ENCODE measurements around the gene PDZD4. TPM values are rescaled to one million over a fixed set of nuclear protein-coding genes. Genes with fewer than 3 reads are reported as not detected.

Gene PDZD4
- polyA plus RNA-seq (2013, experiment 1 of 2) = 15.5 TPM
- 12.1 TPM for polyA plus RNA-seq (2013, experiment 2 of 2)

- Histone ChIP-seq H3K27ac (ENCODE audit: low read depth, low read length, severe bottlenecking) (no peak within 1 kb of the TSS), H3K9me3 (ENCODE audit: control insufficient read depth, low read length) (no peaks in the 10 kb centered on the region)
- 0 to 1% methylated on average over 21 to 29 of the region's 97 CpGs for WGBS, 2 experiments (ENCODE audit: insufficient coverage in 2 of 2)
These were observed at the start of gene PDZD4 for GRCh38 chrX:153829799-153830639. PDZD4 (minus strand) TSS chrX:153830544; CDS start chrX:153830298, 246 bp downstream.

GRCh38 chrX:153879741-153880439, 49.5 kb upstream of the PDZD4 start:
- Histone ChIP-seq H3K27ac (ENCODE audit: low read depth, low read length, severe bottlenecking) (no peak overlapping the region), H3K36me3 (ENCODE audit: control insufficient read depth, insufficient read depth, low read length) (no peaks in the 10 kb centered on the region), H3K4me3 (ENCODE audit: extremely low read depth, insufficient read depth, low read length, poor library complexity, severe bottlenecking) (no peak overlapping the region), H3K9me3 (ENCODE audit: control insufficient read depth, low read length) (no peaks in the 10 kb centered on the region), H3K4me1 (ENCODE audit: control insufficient read depth, insufficient read depth, low read length, poor library complexity, severe bottlenecking) (peaks cover 42% of the 10 kb centered on the region)
- WGBS, 2 experiments (ENCODE audit: insufficient coverage in 2 of 2) = 80 to 100% methylated on average over 2 of the region's 12 CpGs

More at GRCh38 chrX:153829799-153830639, at the start of gene PDZD4:
- H3K36me3 ChIP-seq (ENCODE audit: control insufficient read depth, insufficient read depth, low read length) = no peaks in the 10 kb centered on the region
- H3K4me3 ChIP-seq (ENCODE audit: extremely low read depth, insufficient read depth, low read length, poor library complexity, severe bottlenecking) = peak within 1 kb of the TSS; percentile 39
- H3K4me1 ChIP-seq (ENCODE audit: control insufficient read depth, insufficient read depth, low read length, poor library complexity, severe bottlenecking) = peaks cover 3% of the 10 kb centered on the region

- Histone ChIP-seq H3K36me3 (ENCODE audit: control insufficient read depth, insufficient read depth, low read length) (no peaks in the 10 kb centered on the region), H3K4me1 (ENCODE audit: control insufficient read depth, insufficient read depth, low read length, poor library complexity, severe bottlenecking) (peaks cover 38% of the 10 kb centered on the region), H3K9me3 (ENCODE audit: control insufficient read depth, low read length) (no peaks in the 10 kb centered on the region), H3K27ac (ENCODE audit: low read depth, low read length, severe bottlenecking) (peak overlapping the region; percentile 62), H3K4me3 (ENCODE audit: extremely low read depth, insufficient read depth, low read length, poor library complexity, severe bottlenecking) (peak overlapping the region; percentile 5)
- 3 to 5% methylated on average over 5 to 20 of the region's 28 CpGs for WGBS, 2 experiments (ENCODE audit: insufficient coverage in 2 of 2)
These were observed 48.8 kb upstream of the PDZD4 start for GRCh38 chrX:153878969-153879653.

GRCh38 chrX:153878345-153878744, 48.0 kb upstream of the PDZD4 start:
- Histone ChIP-seq H3K36me3 (ENCODE audit: control insufficient read depth, insufficient read depth, low read length) (no peaks in the 10 kb centered on the region), H3K27ac (ENCODE audit: low read depth, low read length, severe bottlenecking) (no peak overlapping the region), H3K4me3 (ENCODE audit: extremely low read depth, insufficient read depth, low read length, poor library complexity, severe bottlenecking) (no peak overlapping the region), H3K9me3 (ENCODE audit: control insufficient read depth, low read length) (no peaks in the 10 kb centered on the region), H3K4me1 (ENCODE audit: control insufficient read depth, insufficient read depth, low read length, poor library complexity, severe bottlenecking) (peaks cover 30% of the 10 kb centered on the region)
- 40% methylated on average over 2 of the region's 5 CpGs; no CpG with 5 or more reads in 1 of the 2 experiments for WGBS, 2 experiments (ENCODE audit: insufficient coverage in 2 of 2)

GRCh38 chrX:153877571-153878261, 47.4 kb upstream of the PDZD4 start:
- Histone ChIP-seq H3K4me3 (ENCODE audit: extremely low read depth, insufficient read depth, low read length, poor library complexity, severe bottlenecking) (no peak overlapping the region), H3K36me3 (ENCODE audit: control insufficient read depth, insufficient read depth, low read length) (peaks cover 3% of the 10 kb centered on the region), H3K27ac (ENCODE audit: low read depth, low read length, severe bottlenecking) (no peak overlapping the region), H3K9me3 (ENCODE audit: control insufficient read depth, low read length) (no peaks in the 10 kb centered on the region), H3K4me1 (ENCODE audit: control insufficient read depth, insufficient read depth, low read length, poor library complexity, severe bottlenecking) (peaks cover 27% of the 10 kb centered on the region)
- 100% methylated on average over 1 of the region's 8 CpGs; no CpG with 5 or more reads in 1 of the 2 experiments for WGBS, 2 experiments (ENCODE audit: insufficient coverage in 2 of 2)

GRCh38 chrX:153876112-153876491, 45.8 kb upstream of the PDZD4 start:
- H3K4me3 ChIP-seq (ENCODE audit: extremely low read depth, insufficient read depth, low read length, poor library complexity, severe bottlenecking) = no peak overlapping the region
- no peak overlapping the region for H3K27ac ChIP-seq (ENCODE audit: low read depth, low read length, severe bottlenecking)
- H3K4me1 ChIP-seq (ENCODE audit: control insufficient read depth, insufficient read depth, low read length, poor library complexity, severe bottlenecking) = peaks cover 24% of the 10 kb centered on the region
- H3K9me3 ChIP-seq (ENCODE audit: control insufficient read depth, low read length) = no peaks in the 10 kb centered on the region
- 62% methylated on average over 3 of the region's 3 CpGs; no CpG with 5 or more reads in 1 of the 2 experiments for WGBS, 2 experiments (ENCODE audit: insufficient coverage in 2 of 2)
- H3K36me3 ChIP-seq (ENCODE audit: control insufficient read depth, insufficient read depth, low read length) = peaks cover 7% of the 10 kb centered on the region

GRCh38 chrX:153875391-153876111, 45.2 kb upstream of the PDZD4 start:
- no peaks in the 10 kb centered on the region for H3K9me3 ChIP-seq (ENCODE audit: control insufficient read depth, low read length)
- WGBS, 2 experiments (ENCODE audit: insufficient coverage in 2 of 2) = 0 to 3% methylated on average over 5 to 8 of the region's 42 CpGs
- peaks cover 24% of the 10 kb centered on the region for H3K4me1 ChIP-seq (ENCODE audit: control insufficient read depth, insufficient read depth, low read length, poor library complexity, severe bottlenecking)
- H3K4me3 ChIP-seq (ENCODE audit: extremely low read depth, insufficient read depth, low read length, poor library complexity, severe bottlenecking) = no peak overlapping the region
- peaks cover 8% of the 10 kb centered on the region for H3K36me3 ChIP-seq (ENCODE audit: control insufficient read depth, insufficient read depth, low read length)
- H3K27ac ChIP-seq (ENCODE audit: low read depth, low read length, severe bottlenecking) = no peak overlapping the region

GRCh38 chrX:153874366-153875125, 44.2 kb upstream of the PDZD4 start:
- WGBS, 2 experiments (ENCODE audit: insufficient coverage in 2 of 2) = 83 to 85% methylated on average over 4 to 10 of the region's 13 CpGs
- Histone ChIP-seq H3K9me3 (ENCODE audit: control insufficient read depth, low read length) (no peaks in the 10 kb centered on the region), H3K4me1 (ENCODE audit: control insufficient read depth, insufficient read depth, low read length, poor library complexity, severe bottlenecking) (peaks cover 20% of the 10 kb centered on the region), H3K27ac (ENCODE audit: low read depth, low read length, severe bottlenecking) (no peak overlapping the region), H3K4me3 (ENCODE audit: extremely low read depth, insufficient read depth, low read length, poor library complexity, severe bottlenecking) (no peak overlapping the region), H3K36me3 (ENCODE audit: control insufficient read depth, insufficient read depth, low read length) (peaks cover 17% of the 10 kb centered on the region)

- WGBS, 2 experiments (ENCODE audit: insufficient coverage in 2 of 2) = 67% methylated on average over 1 of the region's 3 CpGs; no CpG with 5 or more reads in 1 of the 2 experiments
- Histone ChIP-seq H3K27ac (ENCODE audit: low read depth, low read length, severe bottlenecking) (no peak overlapping the region), H3K4me3 (ENCODE audit: extremely low read depth, insufficient read depth, low read length, poor library complexity, severe bottlenecking) (no peak overlapping the region), H3K9me3 (ENCODE audit: control insufficient read depth, low read length) (no peaks in the 10 kb centered on the region), H3K36me3 (ENCODE audit: control insufficient read depth, insufficient read depth, low read length) (peaks cover 22% of the 10 kb centered on the region), H3K4me1 (ENCODE audit: control insufficient read depth, insufficient read depth, low read length, poor library complexity, severe bottlenecking) (peaks cover 20% of the 10 kb centered on the region)
These were observed 43.7 kb upstream of the PDZD4 start for GRCh38 chrX:153874085-153874365.
